Lung (tissue), 12 donors: ENCODE results near the gene FBXO31. TPM values are rescaled to one million over a fixed set of nuclear protein-coding genes. Genes with fewer than 3 reads are reported as not detected.

Experiments
- ATAC-seq: fragments of 200-7000 bp; cut with Tn5 transposase; one replicate; pipeline ENCODE4 v1.9.1; 2020; ENCODE audit warnings: moderate number of reproducible peaks; ENCODE audit not compliant: insufficient read depth, low FRiP score
- DNase-seq, 3 donors: peaks; one replicate each; pipeline ENCODE4 v3.0.0-alpha.2; 2013 to 2017
- H3K27ac ChIP-seq, 2 donors: one replicate each; pipeline ENCODE4 v1.5.1; 2013; ENCODE audit warnings: mild to moderate bottlenecking in 2 of 2, moderate library complexity in 2 of 2, control low read depth in 1 of 2, inconsistent platforms in 1 of 2, low read depth in 1 of 2, low read length in 1 of 2
- H3K27me3 ChIP-seq, 3 donors: one replicate each; pipeline ENCODE4 v1.5.1; 2013; ENCODE audit warnings: low read length in 2 of 3; ENCODE audit not compliant: control insufficient read depth in 3 of 3, insufficient read depth in 3 of 3
- H3K36me3 ChIP-seq, 4 donors: one replicate each; pipeline ENCODE4 v1.5.1; 2013; ENCODE audit warnings: low read length in 4 of 4, mild to moderate bottlenecking in 1 of 4, moderate library complexity in 1 of 4; ENCODE audit not compliant: control insufficient read depth in 4 of 4, insufficient read depth in 4 of 4
- H3K4me1 ChIP-seq, 5 donors: one replicate each; pipeline ENCODE4 v1.5.1; 2013; ENCODE audit warnings: low read length in 5 of 5, mild to moderate bottlenecking in 2 of 5, moderate library complexity in 1 of 5; ENCODE audit not compliant: control insufficient read depth in 5 of 5, insufficient read depth in 5 of 5
- H3K4me3 ChIP-seq: one replicate; pipeline ENCODE4 v1.5.1; 2013; ENCODE audit warnings: mild to moderate bottlenecking, control low read depth, moderate library complexity
- H3K9ac ChIP-seq, 2 donors: one replicate each; pipeline ENCODE4 v1.5.1; 2013; ENCODE audit warnings: low read length in 2 of 2, control low read depth in 1 of 2; ENCODE audit not compliant: insufficient read depth in 1 of 2
- H3K9me3 ChIP-seq, 4 donors: one replicate each; pipeline ENCODE4 v1.5.1; 2013; ENCODE audit warnings: low read length in 3 of 4, mild to moderate bottlenecking in 1 of 4, moderate library complexity in 1 of 4; ENCODE audit not compliant: control insufficient read depth in 4 of 4, insufficient read depth in 3 of 4
- CTCF ChIP-seq: IDR thresholded peaks from 2 replicates; pipeline ENCODE4 v1.5.1; 2012; ENCODE audit warnings: mild to moderate bottlenecking; ENCODE audit errors: control extremely low read depth, extremely low read depth
- WGBS, 2 donors: extraction: QIAGEN DNeasy Blood & Tissue Kit; methylation state at CpG; one replicate each; pipeline ENCODE4 v1.1.7; 2013; 5-methylcytosine and 5-hydroxymethylcytosine counted together
- polyA plus RNA-seq, 2 donors: library from polyadenylated mRNA; stranded (reverse); fragments of 200-250 nt; gene quantifications; one replicate each; pipeline ENCODE4 v1.2.1, GENCODE V29; 2013
- total RNA-seq, 2 donors: library from RNA; depleted of rRNA in 1 of 2; stranded (reverse); fragments of >200 nt in 1 of 2; gene quantifications; one replicate each; pipeline ENCODE4 v1.2.1, GENCODE V29; 2014 to 2021
- donor health status: control.
- donor health status: control.
- donor health status: Bipolar disorder and iron deficiency.
- donor health status: healthy.
- donor health status: DM: yes; HTN: yes; CAD: no.

The FBXO31 gene
- total and polyA plus RNA-seq, 4 donors: 10.1 to 35.1 (median 23.2) TPM

GRCh38 chr16:87337262-87337771 is 46.3 kb downstream of the FBXO31 start:
- Histone ChIP-seq H3K27ac (no peak overlapping the region), H3K27me3 (no peaks in the 10 kb centered on the region), H3K9ac (no peak overlapping the region), H3K4me3 (no peak overlapping the region), H3K9me3 (no peaks in the 10 kb centered on the region), H3K4me1 (no peaks in the 10 kb centered on the region), H3K36me3 (peaks cover 0 to 54% (median 5%) of the 10 kb centered on the region in 4 donors)
- ATAC-seq (no peak), DNase-seq (no peak)
- WGBS, 2 donors: 32 to 67% methylated on average over 16 of the region's 16 CpGs
- TF ChIP-seq CTCF: no peak

GRCh38 chr16:87336434-87337240 is 46.9 kb downstream of the FBXO31 start:
- WGBS, 2 donors: 76 to 89% methylated on average over 19 of the region's 19 CpGs
- no peaks in the 10 kb centered on the region for H3K27me3 ChIP-seq
- no peaks in the 10 kb centered on the region for H3K4me1 ChIP-seq
- ATAC-seq (no peak), DNase-seq (no peak)
- TF ChIP-seq CTCF: no peak
- no peaks in the 10 kb centered on the region for H3K9me3 ChIP-seq
- no peak overlapping the region for H3K9ac ChIP-seq
- no peak overlapping the region for H3K4me3 ChIP-seq
- no peak overlapping the region for H3K27ac ChIP-seq
- H3K36me3 ChIP-seq: peaks cover 0 to 53% (median 5%) of the 10 kb centered on the region in 4 donors

GRCh38 chr16:87335625-87336433 is 47.7 kb downstream of the FBXO31 start:
- Histone ChIP-seq H3K4me1 (no peaks in the 10 kb centered on the region), H3K4me3 (no peak overlapping the region), H3K27ac (no peak overlapping the region), H3K36me3 (peaks cover 0 to 58% (median 5%) of the 10 kb centered on the region in 4 donors), H3K27me3 (no peaks in the 10 kb centered on the region), H3K9me3 (no peaks in the 10 kb centered on the region), H3K9ac (no peak overlapping the region)
- no peak for TF ChIP-seq CTCF
- 87 to 88% methylated on average over 19 of the region's 19 CpGs for WGBS, 2 donors
- ATAC-seq (no peak), DNase-seq (no peak)
